Stimulated activated CD8-positive, alpha-beta memory T cell treated with anti-CD3 and anti-CD28 coated beads, Interleukin-4, amount 100 ng/mL, for 24 hours (primary cell): ENCODE data around the gene KLHL9.

Experiments
- DNase-seq: peaks from one replicate; pipeline ENCODE4 v3.0.0-alpha.2; 2020; ENCODE audit warnings: low read depth

KLHL9 gene

DNA sequence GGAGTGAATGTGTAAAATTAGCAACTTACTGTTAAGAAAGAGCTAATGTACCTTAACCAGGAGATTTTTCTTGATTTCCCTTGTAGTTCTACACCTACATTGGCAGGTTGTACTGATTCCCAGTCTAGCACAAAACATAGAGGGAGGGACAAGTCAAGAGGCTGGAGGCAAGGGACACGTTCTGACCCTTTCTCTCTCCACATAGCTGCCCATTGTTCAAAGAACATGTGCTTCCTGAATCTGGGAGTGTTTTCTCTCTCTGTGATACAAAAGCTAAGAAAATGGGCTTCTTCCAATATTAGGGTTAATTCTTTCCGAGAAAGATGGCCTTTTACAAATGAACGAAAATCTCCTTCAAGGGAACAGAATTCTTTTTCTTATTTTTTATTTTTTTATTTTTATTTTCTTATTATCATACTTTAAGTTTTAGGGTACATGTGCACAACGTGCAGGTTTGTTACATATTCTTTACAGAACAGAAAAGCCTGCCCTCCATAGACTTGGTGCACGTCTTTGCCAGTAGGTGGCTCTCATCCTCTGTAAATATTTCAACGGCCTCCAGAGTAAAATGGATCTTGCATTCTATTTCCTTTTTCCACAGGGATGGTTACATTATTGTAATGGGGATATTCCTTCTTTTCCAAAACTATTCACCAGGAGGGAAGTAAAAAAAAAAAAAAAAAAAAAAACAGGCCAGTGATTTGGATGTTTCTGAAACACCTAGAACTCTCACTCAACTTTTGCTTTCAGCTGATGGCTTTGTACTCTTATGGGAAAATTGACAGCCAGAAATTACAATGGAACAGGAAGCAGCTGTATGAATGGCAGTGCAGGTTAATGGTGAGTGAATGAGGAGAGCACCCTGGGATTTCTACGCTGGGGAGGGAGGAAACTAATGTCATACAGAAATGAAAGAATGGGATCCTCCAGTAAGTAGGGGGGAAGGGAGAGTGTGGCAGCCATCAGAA lies 17.0 kb downstream of the KLHL9 start:
- DNase-seq: no peak

DNA sequence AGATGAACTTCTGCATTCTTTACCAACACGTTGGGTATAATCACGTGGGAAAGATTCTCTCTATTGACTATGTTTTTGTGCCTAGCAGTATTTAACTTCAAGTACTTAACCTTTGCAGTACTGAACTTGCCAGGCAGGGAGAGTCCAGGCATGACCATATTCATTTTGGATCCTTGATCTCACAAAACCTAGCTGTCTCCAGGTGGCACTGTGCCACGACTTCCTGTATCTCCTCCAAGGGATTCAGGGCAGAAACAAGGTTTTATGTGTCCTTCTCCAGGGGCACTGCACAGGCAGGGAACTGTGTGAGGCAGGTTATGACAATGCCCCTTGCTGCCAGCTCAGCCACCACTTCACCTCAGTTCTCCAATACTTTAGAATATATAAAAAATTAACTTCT lies 18.3 kb downstream of the KLHL9 start:
- DNase-seq: no peak

DNA sequence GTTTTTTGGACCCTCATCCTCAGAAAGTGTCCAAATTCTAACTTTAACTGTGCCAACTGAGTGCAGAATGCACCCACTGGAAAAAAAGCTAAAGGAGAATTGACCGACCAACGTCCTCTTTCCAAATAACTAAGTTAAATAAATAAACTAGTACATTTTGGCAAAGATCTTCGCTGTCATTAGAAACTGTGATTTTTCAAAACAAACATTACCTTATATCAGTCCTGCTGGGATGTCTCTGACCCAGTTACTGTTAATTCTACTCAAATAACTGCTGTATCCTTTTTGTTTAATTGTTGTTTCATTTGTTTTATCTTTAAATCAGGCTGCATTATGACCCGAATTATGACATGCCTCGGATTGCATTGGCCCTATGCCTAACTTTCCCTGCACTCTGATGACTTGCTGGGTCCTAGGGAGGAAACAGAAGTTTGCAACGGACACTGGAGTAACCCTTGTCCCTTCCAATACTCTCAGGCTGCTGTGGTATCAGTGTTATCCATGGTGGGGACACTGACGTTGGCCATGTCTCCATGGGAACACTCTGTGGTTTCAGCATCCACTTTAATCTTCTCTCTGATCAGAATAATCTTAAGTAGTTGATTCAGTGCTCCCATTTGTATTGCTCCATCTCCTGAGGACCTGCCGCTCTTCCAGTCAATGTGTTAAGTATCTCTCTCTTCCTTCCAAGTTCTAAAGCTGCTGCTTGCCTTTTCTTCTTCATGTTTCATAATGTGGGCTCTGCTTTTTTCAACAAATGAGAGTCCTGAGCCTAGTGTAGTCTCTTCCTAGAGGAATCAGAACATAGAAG lies 19.0 kb downstream of the KLHL9 start:
- no peak for DNase-seq

DNA sequence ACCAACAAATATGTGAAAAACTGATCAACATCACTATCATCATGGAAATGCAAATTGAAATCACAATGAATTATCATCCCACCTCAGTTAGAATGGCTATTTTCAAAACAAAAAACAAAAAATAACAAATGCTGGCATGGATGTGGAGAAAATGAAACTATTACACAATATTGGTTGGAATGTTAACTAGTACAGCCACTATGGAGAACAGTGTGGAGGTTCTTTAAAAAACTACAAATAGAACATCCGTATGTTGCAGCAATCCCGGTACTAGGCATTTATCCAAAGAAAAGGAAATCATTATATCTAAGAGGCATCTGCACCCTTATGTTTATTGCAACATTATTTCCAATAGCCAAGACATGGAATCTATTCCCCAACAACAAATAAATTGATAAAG lies 21.1 kb downstream of the KLHL9 start:
- no peak for DNase-seq

DNA sequence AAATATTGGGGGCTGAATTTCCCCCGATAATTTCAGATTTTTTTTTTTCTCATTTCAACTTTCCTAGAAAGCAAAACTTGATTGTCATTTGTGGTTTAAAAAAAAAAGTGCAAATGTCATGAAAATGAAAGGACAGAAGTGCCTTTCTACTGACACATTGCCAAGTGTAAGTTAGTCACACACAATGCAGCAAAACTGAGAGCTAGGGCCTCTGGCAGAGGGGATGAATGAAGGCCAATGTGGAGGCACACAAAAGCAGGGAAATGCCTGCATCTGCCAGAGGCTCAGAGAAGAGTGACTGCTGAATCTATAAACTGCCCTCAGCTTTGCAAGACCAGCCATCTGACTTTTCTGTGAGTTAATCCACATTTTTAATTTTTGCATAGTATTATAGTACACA lies 23.3 kb downstream of the KLHL9 start:
- no peak for DNase-seq

DNA sequence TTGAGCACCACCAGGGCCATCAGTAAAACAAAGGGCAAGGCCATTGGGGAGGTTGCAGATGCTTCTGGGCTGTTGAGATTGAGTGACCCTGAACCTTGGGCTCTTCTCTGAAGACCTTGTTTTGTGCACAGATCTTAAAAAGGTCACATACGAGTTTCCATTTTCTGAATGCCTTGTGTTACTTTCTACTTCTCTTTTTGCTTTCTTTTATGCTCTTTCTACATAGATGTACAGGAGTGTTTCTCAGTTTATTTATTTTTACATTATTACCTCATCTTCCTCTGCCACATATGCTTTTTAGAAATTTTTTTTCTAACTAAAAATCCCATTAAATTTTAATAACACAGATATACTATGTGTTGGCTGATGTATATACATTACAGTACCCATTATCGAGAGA lies 30.0 kb downstream of the KLHL9 start, which contains the start of gene IFNA5:
Gene IFNA5 (minus strand): TSS at position 101 of the 400 bp plus-strand sequence. CDS start 57 bp downstream, at position 44.
- no peak for DNase-seq

DNA sequence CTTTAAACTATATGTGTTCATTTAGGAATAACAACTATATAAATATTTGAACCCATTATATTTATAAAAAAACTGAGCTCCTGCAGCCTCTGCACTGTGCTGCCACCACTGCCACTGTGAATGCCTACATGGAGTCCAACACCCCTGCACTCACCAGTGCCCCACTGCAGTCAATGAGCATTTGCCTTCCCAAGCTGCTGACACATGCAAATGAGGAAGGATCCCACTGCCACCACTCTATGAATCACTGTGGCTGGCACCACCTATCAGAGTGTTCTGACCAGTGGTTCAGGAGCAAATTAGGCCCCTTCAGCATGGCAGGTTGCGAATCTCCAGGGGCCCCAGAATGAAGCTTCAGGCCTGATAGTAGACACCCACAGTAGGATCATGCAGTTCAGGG lies 39.2 kb downstream of the KLHL9 start:
- DNase-seq: no peak

DNA sequence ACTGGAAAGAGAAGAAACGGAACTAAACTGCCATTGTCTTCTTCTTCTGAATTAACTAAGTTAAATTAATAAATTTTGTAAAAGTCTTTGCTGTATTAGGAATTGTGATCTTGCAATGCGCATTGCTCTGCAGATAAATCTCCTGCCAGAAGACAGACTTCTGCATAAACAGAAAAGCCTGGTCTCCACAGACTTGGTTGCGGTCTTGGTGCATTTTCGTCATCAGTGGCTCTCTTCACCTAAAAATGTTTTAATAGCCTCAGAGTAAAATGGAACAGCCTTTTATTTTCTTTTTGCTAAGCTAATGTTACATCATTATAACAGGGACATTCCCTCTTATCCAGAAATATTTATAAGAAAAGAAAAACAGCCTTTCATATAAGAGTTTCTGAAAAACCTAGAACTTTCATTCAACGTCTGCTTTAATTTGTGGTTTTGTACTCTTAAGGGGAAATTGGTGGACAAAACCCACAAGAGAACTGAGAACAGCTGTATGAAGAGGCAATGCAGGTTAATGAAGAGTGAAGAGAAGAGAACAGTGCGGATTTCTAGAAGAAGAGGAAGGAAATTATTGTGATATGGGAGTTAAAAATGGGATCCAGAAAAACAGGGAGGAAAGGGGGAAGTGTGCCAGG lies 40.2 kb downstream of the KLHL9 start:
- DNase-seq: no peak

DNA sequence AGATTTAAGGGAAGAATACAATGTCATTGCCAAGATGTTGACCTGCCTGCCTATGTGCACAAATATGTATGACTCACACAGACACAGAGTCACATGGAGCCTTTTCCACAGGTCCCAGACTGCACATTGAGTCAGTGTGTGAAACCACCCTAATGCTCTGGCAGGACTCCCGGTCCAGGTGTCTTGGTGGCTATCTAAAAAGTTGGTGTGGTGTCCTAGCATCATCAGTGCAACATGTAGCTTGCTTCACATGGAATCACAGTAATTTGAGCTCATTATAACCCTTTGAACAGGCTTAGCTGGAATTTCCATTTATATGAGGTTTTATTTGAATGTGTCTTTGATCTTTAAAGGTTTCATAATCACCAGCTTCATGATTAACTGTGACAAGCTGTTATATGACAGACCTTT lies 40.8 kb downstream of the KLHL9 start:
- no peak for DNase-seq

DNA sequence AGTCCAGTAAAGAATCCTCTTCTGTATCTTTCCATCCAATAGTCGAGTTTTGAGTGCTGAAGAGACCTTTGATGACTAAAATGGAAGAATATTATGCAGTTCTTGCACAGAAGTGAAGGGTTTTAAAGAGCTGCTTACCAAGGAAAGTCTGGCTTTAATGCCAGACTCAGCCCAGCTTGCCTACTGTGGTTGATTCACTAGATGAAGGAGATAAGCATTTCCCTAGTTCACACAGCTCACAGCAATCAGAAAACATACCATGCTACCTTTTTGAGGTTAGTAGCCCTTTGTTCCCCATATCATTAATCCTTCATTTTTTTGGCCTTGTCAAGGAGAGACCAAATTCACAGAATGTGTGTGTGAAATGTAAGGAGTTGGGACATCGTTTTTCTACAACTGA lies 45.4 kb downstream of the KLHL9 start:
- DNase-seq: no peak

DNA sequence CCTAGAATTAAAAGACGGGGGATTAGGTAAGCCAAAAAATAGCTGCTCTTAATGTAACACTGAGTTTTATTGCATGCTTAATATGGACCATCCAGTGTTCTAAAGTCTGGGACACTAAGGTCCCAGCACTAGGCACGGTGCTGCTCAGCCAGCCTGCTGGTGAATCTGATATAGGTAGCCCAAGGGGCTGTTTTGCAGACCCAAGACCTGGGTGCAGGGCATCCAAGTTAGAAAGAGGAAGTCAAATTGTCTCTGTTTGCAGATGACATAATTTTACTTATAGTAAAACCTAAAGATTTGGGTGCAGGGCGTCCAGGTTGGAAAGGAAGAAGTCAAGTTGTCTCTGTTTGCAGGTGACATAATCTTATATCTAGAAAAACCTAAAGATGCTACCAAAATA lies 47.9 kb downstream of the KLHL9 start:
- no peak for DNase-seq

DNA sequence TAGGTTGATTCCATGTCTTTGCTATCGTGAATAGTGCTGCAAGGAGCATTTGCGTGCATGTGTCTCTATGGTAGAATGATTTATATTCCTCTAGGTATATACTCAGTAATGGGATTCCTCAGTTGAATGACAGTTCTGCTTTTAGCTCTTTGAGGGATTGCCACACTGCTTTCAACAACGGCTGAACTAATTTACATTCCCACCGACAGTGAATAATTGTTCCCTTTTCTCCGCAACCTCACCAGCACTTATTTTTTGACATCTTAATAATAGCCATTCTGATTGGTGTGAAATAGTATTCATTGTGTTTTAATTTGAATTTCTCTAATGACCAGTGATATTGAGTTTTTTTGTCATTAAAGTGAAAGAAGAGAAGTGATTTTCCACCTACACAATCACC lies 48.5 kb downstream of the KLHL9 start:
- DNase-seq: no peak

DNA sequence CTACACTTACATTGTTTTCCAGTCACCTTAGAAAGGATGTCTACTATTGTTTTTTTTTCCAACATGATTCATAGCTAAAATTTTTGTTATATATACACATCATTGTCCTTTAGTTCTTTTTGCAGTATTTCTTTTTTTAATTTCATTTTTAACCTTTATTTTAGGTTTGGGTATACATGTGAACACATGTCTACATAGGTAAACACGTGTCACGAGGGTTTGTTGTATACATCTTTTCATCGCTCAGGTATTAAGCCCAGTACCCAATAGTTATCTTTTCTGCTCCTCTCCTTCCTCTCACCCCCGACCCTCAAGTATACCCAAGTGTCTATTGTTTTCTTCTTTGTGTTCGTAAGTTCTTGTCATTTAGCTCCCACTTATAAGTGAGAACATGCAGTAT lies 49.1 kb downstream of the KLHL9 start:
- no peak for DNase-seq

DNA sequence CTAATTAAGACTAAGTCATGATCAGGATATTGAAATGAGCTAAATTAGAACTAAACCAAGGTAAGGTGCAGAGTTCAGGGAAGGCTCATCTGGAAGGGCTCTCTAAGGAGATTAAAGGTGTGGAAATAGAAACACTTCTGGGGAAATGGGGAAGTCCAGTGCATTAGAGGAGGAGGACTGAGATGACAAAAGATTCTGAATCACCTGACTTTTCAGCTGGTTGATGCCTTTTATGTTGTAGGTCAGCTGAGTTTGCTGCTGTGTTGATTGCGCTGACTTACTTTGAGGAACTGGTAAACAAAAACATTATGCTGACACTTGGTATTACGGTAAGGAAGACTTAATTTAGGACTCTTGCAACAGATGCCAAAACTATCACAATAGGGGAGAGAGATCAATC lies 53.9 kb downstream of the KLHL9 start:
- DNase-seq: no peak
